Loucy (cell line): ENCODE data around the gene PLA2G2F.

ENCODE experiments used
- H2AFZ ChIP-seq: fragments of 200-600 bp; sonication (generic); 2 replicates; pipeline ENCODE4 v1.6.0; 2016; ENCODE audit warnings: antibody characterized with exemption, mild to moderate bottlenecking, low read length, moderate library complexity
- H3F3A ChIP-seq: fragments of 200-600 bp; 2 replicates; pipeline ENCODE4 v1.6.0; 2016; ENCODE audit warnings: antibody characterized with exemption, low read depth, mild to moderate bottlenecking
- H3K27me3 ChIP-seq: fragments of 200-600 bp; sonication (generic); 2 replicates; pipeline ENCODE4 v1.6.1; 2014; ENCODE audit warnings: low read length, mild to moderate bottlenecking; ENCODE audit not compliant: insufficient read depth, poor library complexity, severe bottlenecking
- H3K36me3 ChIP-seq: fragments of 200-600 bp; sonication (generic); 2 replicates; pipeline ENCODE4 v1.6.1; 2016; ENCODE audit warnings: low read length; ENCODE audit not compliant: insufficient read depth
- H3K4me1 ChIP-seq: fragments of 200-600 bp; sonication (generic); 2 replicates; pipeline ENCODE4 v1.5.1; 2014; ENCODE audit warnings: low read length, mild to moderate bottlenecking; ENCODE audit not compliant: insufficient read depth, poor library complexity, severe bottlenecking
- H3K4me2 ChIP-seq: fragments of 200-600 bp; sonication (generic); 2 replicates; pipeline ENCODE4 v1.6.0; 2014; ENCODE audit warnings: antibody characterized with exemption, low read length, low read depth, mild to moderate bottlenecking; ENCODE audit not compliant: poor library complexity, severe bottlenecking
- H3K4me3 ChIP-seq: fragments of 200-600 bp; sonication (generic); 2 replicates; pipeline ENCODE4 v1.5.1; 2014; ENCODE audit warnings: low read length, mild to moderate bottlenecking, mixed read lengths; ENCODE audit not compliant: poor library complexity, severe bottlenecking
- H3K79me2 ChIP-seq: fragments of 200-600 bp; sonication (generic); 2 replicates; pipeline ENCODE4 v1.6.1; 2014; ENCODE audit warnings: low read length; ENCODE audit not compliant: insufficient read depth
- H3K9ac ChIP-seq: fragments of 200-600 bp; sonication (generic); 2 replicates; pipeline ENCODE4 v1.6.0; 2014; ENCODE audit warnings: mild to moderate bottlenecking, low read depth, low read length, moderate library complexity; ENCODE audit not compliant: poor library complexity, severe bottlenecking
- H3K9me2 ChIP-seq: fragments of 200-600 bp; sonication (generic); replicated peaks from 2 replicates; pipeline ENCODE4 v1.6.1; 2016; ENCODE audit warnings: low read depth, low read length, mixed read lengths
- H3K9me3 ChIP-seq: fragments of 200-600 bp; sonication (generic); 2 replicates; pipeline ENCODE4 v1.6.1; 2014; ENCODE audit warnings: mild to moderate bottlenecking, antibody characterized with exemption, low read length, low read depth; ENCODE audit not compliant: insufficient read depth
- H4K20me1 ChIP-seq: fragments of 200-600 bp; sonication (generic); 2 replicates; pipeline ENCODE4 v1.6.0; 2014; ENCODE audit warnings: antibody characterized with exemption, low read length, mild to moderate bottlenecking; ENCODE audit not compliant: insufficient read depth, poor library complexity, severe bottlenecking
- CTCF ChIP-seq: fragments of 200-600 bp; sonication (generic); conservative IDR thresholded peaks from 2 replicates; pipeline ENCODE4 v1.5.1; 2014; ENCODE audit warnings: mild to moderate bottlenecking, antibody characterized with exemption, low read length
- EZH2phosphoT487 ChIP-seq: fragments of 200-600 bp; IDR thresholded peaks from 2 replicates; pipeline ENCODE4 v1.6.1; 2018; ENCODE audit warnings: antibody characterized with exemption, mild to moderate bottlenecking, moderate library complexity, borderline replicate concordance

The PLA2G2F gene

GRCh38 chr1:20169932-20170331 lies 30.8 kb downstream of the PLA2G2F start:
- Histone ChIP-seq H3K79me2 (no peaks in the 10 kb centered on the region), H3F3A (no peaks in the 10 kb centered on the region), H3K27me3 (no peaks in the 10 kb centered on the region), H4K20me1 (no peaks in the 10 kb centered on the region), H3K9ac (no peak overlapping the region), H3K4me1 (no peaks in the 10 kb centered on the region), H3K36me3 (no peaks in the 10 kb centered on the region), H3K9me3 (no peaks in the 10 kb centered on the region), H3K4me2 (no peak overlapping the region), H2AFZ (no peak overlapping the region), H3K4me3 (no peak overlapping the region), H3K9me2 (no peaks in the 10 kb centered on the region)
- TF ChIP-seq EZH2phosphoT487 (no peak), CTCF (no peak)

- no peak for TF ChIP-seq EZH2phosphoT487
- no peak for TF ChIP-seq CTCF
- no peak overlapping the region for H3K4me3 ChIP-seq
- no peaks in the 10 kb centered on the region for H3K9me2 ChIP-seq
- H3K4me1 ChIP-seq = no peaks in the 10 kb centered on the region
- no peaks in the 10 kb centered on the region for H3K36me3 ChIP-seq
- H3K79me2 ChIP-seq = no peaks in the 10 kb centered on the region
- H3K9me3 ChIP-seq = no peaks in the 10 kb centered on the region
- no peaks in the 10 kb centered on the region for H3K27me3 ChIP-seq
- no peak overlapping the region for H2AFZ ChIP-seq
- H3F3A ChIP-seq = no peaks in the 10 kb centered on the region
- no peak overlapping the region for H3K4me2 ChIP-seq
- no peak overlapping the region for H3K9ac ChIP-seq
- no peaks in the 10 kb centered on the region for H4K20me1 ChIP-seq
Observed at GRCh38 chr1:20172033-20172590, 33.0 kb downstream of the PLA2G2F start.

GRCh38 chr1:20174937-20175666 lies 36.0 kb downstream of the PLA2G2F start:
- Histone ChIP-seq H4K20me1 (no peaks in the 10 kb centered on the region), H3K27me3 (no peaks in the 10 kb centered on the region), H3K36me3 (no peaks in the 10 kb centered on the region), H2AFZ (0 out of 2 replicates have a peak overlapping the region, but pooled peaks have one; percentile 39), H3K9ac (no peak overlapping the region), H3K4me2 (no peak overlapping the region), H3K9me2 (no peaks in the 10 kb centered on the region), H3K4me3 (no peak overlapping the region), H3K9me3 (no peaks in the 10 kb centered on the region), H3K79me2 (no peaks in the 10 kb centered on the region), H3F3A (no peaks in the 10 kb centered on the region), H3K4me1 (no peaks in the 10 kb centered on the region)
- TF ChIP-seq CTCF = no peak
- TF ChIP-seq EZH2phosphoT487 = no peak
